B cell (primary cell): Measurements from ENCODE around the gene DRC7.

ENCODE experiments used
- CTCF ChIP-seq: fragments of 200-600 bp; IDR thresholded peaks from one replicate; pipeline ENCODE4 v1.8.0; 2022; ENCODE audit warnings: antibody characterized with exemption, mild to moderate bottlenecking
- EZH2 ChIP-seq: IDR thresholded peaks from 2 replicates; pipeline ENCODE4 v1.6.1; 2012; ENCODE audit warnings: borderline replicate concordance, low read depth, mild to moderate bottlenecking, moderate library complexity, low read length; ENCODE audit not compliant: insufficient read depth, poor library complexity, severe bottlenecking

DNA sequence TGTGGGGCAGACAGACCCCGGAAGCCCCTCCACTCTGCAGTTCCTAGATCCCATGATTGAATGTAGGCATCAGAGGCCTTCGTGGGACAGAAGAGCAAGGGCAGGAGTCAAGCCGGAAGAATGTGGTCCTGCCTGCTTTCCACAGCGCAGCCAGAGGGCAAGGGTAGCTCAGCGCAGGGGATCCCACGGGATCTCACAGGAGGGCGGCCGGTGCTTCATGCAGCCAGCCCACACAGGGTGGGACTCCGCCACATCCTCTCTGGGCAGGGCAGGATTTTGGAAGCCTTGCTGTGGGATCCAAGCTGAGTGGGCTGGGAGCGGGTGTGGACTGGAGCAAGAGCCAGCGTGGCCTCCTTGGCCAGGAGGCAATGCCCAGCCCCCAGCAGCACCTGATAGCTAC, 54.0 kb downstream of the DRC7 start:
- TF ChIP-seq CTCF (no peak), EZH2 (no peak)
